Stimulated activated CD4-positive, alpha-beta T cell treated with anti-CD3 and anti-CD28 coated beads, Interleukin-1b, Interleukin-23, amount 100 ng/mL, for 1 hour (primary cell): ENCODE data around the gene FBXO2.

Source experiments
- DNase-seq, 2 donors: peaks; one replicate each; pipeline ENCODE4 v3.0.0-alpha.2; 2020; ENCODE audit warnings: low read depth in 2 of 2

The FBXO2 gene

DNA sequence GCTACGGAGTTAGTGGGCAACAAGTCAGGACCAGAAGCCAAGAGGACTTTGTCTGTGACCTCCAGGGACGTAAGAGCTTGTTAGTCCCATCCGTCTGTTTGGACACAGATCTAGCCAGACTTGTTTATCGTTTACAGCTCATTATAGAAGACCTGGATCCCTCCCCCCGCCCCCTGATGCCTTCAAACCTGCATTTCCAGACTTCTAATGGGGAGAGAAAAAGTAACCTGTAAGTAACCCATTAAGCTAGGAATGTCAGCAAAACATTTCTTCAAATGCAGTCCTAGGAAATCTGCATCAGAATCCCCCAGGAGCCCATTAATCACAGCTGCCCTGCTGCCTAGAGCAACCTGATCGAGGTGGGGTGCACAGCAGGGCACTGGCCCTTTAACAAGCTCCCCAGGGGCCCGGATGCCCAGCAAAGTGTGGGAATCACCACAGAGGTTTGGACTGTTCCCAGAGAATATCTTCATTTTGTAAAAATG is 28.1 kb upstream of the FBXO2 start:
- no peak for DNase-seq

DNA sequence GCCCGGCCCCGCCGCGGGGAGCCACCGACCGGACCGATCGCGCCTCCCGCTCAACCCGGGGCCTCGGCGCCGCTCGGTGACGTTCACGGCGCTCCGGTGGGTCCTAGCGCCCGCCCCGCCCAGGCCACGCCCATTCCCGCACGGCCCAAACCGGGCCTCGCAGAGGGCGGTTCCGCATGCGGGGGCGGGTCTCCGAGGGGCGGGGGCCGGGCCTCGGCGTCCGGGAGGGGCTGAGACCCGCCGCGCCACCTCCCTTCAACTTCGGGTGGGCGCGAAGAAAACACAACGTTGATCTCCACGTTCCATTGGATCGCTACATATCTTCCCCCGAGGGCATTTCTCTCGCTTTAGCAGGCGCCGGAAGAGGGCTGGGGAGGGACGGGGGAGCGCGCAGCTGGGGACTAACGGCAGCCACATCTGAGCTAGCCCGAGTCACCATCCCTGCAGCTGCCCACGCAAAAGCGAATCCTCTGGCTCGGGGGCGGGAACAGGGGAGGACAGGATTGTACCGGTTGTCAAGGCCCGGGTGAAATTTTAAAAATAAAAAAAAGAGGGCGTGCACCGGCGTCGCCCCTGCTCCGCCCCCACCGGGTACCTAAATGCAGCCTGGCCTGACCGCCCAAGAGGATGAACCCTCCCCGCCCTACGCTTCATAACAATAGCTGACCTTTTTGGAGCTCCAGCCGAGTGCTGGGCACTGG is 27.0 kb upstream of the FBXO2 start, which contains the start of gene MAD2L2:
TSS of gene MAD2L2 (minus strand) at position 78 of the 701 bp plus-strand sequence. CDS start 547 bp downstream, outside the sequence.
- peak; percentile 73 to 88 for DNase-seq

DNA sequence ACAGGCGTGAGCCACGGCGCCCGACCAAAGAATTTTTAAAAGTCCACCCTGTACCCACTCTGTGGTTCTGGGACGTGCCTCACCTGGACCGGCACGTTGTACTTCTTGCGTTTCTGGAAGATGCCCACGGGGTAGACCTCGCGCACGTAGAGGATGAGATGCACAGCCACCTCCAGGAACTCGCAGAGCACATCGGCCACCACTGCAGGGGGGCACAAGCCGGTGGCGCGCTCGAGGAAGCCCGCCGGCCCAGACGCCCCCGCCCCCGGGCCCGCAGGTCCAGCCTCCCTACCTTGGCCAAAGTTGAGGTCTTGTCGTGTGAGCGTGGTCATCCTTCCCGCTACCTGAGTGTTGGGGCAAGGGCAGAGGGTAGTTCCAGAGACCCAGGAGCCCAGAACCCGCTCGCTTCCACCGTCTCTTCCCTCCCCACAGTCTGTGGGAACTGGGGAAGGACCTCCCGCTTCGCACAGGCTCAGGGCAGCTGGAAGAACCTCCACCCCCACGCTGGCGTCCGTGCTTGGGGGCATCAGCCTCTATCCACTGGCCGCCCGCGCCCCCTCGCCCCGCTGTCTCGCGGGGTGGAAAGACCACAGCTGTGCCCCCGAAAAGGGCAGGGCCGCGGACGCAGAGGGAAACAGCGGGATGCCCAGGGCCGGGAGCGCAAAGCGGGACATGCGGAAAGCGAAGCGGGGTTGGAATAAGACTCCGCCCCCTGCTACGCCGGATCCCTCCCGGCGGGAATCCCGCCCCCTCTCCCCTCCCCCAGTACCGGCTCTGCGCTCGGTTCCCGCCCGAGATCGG is 26.2 kb upstream of the FBXO2 start:
- no peak for DNase-seq

DNA sequence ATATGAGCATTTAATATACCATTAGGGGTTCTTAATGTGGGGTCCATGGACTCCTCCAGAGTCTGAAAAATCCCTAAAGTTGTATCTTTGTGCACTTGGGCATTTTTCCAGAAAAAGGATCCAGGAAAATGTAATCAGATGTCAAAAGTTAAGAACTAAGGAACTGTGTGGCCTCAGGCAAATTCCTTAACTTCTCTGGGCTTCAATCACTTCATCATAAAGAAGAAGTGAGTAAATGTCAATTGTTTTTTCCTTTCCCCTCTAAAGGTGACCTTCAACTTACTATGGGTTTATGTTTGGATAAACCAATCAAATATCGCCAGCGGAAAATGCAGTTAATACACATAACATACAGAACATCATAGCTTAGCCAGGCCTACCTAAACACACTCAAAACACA is 24.2 kb upstream of the FBXO2 start:
- no peak for DNase-seq

DNA sequence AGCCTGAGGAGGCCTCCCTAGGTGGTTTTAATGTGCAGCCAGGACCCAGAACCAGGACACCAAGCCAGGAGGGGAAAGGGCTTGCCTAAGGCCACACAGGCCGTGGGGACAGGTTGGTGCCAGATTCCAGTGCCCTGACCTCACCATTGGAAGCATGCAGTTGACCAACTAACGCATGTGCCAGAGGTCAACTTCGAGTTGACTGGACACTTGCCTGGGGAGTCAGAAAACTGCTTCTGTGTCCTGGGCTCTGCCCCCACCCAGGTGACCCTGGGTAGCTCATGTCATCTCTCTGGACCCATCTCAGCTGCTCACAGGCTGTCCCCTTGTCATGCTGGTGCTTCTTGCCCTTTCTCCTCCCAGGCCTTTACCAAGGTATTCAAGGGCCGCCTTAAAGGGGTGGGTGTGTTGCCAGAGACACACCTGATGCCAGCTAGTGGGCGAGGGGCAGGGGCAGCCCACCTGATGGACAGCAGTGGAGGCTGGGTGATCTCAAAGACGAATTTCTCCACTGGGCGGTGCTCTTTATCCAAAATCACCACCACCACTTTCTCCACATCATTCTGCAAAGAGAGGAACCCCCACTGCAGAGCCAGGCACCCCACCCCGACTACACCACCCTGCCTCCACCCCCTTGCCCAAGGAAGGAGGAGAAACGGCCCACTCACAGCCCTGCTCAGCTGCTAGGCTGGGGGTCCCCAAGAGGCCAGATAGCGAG is 22.3 kb upstream of the FBXO2 start:
- DNase-seq, result no peak

DNA sequence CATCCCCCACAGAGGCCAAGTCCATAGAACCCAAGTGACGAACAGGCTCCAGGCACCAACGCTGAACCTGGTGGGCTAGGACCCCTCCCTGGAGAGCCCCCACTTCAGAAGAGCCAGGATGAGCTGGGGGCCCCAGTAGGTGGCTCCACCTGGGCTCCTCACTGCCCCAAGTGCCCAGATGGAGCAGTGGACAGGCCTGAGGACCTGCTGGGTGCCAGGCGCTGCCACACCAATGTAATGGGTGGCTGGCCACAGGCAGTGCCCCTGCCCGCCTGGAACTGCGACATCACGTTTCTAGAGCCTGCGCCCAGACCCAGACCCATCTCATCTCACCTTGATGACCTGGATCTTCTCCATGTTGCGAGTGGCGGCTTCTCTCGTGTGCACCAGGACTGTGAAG is 21.1 kb upstream of the FBXO2 start:
- no peak for DNase-seq

DNA sequence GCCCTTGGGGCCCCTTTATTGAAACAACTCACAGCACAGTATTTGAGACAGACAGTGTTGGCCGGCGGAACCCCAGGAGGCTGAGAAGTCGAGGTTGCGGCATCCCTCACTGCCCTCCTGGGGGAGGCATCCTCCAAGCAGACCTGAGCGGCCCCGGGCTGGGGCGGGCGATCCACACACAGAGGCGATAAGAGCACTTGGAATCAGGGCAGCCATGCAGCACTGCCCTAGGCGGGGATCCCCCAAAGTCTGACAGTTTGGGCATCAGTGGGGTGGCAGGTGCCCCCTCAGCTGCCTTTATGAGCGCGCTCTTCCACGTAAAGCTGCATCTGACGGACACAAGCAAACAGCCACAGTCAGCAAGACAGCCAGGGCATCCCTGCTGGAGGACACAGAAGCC is 20.3 kb upstream of the FBXO2 start:
- DNase-seq, result no peak

DNA sequence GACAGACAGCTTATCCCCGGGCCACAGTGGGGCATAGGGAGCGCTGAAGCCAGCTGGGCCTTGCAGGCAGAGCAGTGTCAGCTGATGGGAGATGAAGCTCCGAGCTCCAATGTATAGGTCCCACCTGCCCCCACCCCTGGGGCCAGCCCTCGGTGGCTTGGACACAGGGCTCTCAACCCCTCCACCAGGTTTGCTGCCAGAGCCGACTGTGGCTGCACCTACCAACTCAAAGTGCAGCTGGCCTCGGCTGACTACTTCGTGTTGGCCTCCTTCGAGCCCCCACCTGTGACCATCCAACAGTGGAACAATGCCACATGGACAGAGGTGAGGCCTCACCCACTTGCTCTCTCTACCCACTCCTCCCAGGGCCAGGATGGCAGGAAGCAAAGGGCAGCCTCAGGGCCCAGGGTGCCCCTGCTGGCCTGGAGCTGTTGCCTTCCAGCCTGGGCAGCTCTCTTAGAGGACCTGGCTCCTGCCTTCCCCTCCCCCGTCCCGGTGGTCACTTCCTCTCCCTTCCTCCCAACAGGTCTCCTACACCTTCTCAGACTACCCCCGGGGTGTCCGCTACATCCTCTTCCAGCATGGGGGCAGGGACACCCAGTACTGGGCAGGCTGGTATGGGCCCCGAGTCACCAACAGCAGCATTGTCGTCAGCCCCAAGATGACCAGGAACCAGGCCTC is 19.0 kb upstream of the FBXO2 start:
- DNase-seq, result no peak

DNA sequence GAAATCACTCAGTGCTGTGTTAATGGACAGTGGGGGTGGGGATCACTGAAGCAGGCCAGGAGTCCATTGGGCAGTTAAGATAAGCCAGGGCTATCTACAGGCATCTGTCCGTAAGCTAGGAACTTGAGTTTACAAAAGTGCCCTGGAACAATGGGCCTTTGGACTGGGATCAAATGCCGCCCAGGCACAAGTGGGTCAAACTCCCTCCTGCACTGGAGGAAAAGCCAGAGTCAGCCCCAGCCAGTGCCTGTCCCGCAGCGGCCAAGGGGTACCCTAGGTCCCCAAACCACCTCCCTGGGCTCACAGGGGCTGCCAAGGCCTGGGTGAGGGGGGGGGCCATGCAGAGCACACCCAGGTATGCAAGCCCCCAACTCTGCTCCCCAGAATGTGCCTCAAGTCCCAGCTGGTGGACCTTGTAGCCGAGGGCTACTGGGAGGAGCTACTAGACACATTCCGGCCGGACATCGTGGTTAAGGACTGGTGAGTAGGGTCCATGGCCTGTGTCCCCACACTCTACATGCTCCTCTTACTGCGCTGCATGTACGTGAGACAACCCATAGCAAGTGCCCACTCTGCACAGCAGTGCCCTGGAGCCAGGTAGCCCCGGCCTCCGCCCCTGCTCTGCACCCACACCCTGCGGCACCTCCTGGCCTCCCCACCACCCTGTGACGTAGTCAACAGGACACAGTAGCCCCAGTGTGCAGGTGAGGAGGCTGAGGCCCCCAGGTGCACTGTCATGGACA is 17.5 kb upstream of the FBXO2 start:
- DNase-seq, result no peak

DNA sequence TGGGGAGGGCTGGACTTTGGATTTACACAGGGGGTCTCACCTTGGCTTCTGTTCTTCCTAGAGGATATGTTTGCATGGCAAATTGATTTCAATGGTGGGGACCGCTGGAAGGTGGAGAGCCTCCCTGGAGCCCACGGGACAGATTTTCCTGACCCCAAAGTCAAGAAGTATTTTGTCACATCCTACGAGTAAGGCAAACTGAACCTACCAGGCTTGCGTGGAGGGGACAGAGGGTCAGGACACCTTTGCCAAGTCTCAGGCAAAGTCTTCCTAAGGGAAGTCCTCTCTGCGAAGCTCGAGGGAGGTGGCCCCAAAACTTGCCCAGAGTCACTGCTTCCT is 16.9 kb upstream of the FBXO2 start:
- no peak for DNase-seq

DNA sequence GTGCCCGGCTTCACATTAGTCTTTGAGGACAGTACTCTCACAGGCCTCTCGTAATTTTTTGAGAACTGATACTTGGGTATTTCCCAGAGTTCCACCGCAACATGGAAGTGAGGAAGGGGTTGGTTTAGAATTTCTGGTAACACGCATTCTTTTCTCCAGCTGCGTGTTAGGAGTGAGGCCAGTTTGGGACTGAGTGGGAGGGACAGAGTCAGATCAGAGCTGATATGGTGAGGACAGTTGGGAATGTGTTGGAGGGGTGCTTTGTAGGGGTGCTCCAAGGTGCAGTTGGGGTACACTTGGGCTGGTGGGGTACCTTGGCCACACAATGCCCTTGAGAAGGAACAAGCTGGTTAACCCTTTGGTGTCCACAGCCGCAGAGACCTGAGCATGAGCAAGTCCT is 16.5 kb upstream of the FBXO2 start:
- DNase-seq, result no peak

DNA sequence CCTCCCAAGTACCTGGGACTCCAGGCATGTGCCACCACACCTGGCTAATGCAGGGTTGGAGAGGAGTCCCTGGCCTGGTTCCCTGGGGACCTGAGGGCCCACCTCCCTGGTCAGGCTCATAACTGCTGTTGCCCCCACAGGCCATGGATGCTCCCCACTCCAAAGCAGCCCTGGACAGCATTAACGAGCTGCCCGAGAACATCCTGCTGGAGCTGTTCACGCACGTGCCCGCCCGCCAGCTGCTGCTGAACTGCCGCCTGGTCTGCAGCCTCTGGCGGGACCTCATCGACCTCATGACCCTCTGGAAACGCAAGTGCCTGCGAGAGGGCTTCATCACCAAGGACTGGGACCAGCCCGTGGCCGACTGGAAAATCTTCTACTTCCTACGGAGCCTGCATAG is 14.3 kb upstream of the FBXO2 start:
- DNase-seq, result no peak

DNA sequence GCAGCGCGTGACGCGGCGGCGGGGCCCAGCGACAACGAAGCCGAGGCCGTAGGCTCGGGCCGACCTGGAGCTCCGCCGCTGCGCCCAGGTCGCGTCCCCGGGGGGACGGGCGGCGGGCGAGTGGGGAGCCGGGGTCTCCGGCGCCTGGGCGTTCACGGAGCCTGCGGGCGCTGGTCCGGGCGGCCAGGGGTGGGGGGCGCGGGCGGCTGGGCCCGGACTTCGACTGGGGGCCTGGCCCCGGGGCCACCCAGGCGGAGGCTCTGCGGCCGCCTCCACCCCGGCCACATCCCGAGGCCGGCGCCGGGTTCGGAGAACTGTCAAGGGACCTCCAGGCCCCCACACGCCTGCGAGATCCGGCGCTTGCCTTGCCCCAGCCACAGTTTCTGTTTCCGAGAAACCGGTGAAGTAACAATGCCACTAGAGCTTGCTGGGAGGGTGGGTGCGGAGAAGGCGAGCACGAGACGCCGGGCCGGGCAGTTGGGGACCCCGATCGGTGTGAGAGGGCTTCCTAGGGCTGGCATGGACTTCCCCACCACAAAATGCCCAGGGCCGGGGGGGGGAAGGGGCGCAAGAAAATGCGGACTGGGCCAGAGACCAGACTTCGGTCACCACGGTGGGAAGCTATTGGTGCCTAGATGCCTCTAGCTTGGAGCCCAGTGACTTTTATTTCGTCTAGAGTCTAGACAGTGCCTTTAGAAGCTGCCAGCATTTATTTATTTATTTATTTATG is 10.3 kb upstream of the FBXO2 start:
- no peak for DNase-seq

DNA sequence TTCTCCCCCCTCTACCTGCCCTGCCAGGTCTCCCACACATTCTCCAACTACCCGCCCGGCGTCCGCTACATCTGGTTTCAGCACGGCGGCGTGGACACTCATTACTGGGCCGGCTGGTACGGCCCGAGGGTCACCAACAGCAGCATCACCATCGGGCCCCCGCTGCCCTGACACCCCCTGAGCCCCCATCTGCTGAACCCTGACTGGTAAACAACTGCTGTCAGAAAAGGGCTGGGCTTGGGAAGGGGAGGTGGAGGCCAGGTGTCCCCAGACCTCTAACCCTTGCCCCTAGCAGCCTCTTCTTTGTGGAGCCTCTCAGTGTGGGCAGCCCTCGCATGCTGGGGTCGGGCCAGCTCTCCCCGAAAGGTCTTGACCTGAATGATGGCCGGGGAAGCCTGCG is 6.9 kb upstream of the FBXO2 start:
- no peak for DNase-seq

DNA sequence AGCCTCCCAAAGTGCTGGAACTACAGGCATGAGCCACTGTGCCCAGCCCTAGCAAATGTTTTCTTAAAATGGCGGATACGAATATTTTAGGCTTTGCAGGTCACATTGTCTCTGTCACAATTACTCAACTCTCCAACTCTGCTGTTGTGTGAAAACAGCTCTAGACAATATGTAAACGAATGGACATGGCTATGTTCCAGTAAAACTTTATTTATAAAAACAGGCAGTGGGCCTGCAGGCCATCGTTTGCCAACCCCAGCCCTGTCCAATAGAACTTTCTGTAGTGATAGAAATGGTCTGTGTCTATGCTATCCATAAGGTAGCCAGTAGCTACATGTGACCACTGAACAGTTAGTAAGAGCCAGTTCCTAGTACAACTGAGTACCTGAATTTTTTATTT is 5.5 kb upstream of the FBXO2 start:
- no peak for DNase-seq

DNA sequence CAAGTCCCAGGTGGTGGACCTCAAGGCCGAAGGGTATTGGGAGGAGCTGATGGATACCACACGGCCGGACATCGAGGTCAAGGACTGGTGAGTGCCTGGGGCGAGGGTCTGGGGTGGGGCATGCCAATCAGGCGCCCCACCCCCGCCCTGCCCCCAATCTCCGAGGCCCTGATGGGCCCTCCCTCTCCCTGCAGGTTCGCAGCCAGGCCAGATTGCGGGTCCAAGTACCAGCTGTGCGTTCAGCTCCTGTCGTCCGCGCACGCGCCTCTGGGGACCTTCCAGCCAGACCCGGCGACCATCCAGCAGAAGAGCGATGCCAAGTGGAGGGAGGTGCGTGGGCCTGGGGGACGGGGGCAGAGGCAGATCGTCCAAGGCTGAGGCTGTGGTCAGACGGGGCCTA is 4.3 kb upstream of the FBXO2 start:
- DNase-seq, result no peak

DNA sequence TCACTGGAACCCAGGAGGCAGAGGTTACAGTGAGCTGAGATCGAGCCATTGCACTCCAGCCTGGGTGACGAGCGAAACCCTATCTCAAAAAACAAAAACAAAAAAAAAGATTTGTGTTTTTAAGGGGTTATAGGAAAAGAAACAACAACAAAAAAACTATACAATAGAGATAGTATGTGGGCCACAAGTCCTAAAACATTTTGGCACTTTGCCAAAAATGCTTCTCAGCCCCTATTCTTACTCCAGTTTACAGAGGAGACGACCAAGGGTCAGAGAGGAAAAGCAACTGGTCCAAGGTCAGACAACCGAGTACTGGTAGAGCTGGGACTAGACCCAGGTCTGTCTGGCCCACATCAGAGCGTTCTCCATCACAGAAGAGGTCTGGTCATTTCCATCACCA is 3.4 kb upstream of the FBXO2 start:
- DNase-seq, result no peak

DNA sequence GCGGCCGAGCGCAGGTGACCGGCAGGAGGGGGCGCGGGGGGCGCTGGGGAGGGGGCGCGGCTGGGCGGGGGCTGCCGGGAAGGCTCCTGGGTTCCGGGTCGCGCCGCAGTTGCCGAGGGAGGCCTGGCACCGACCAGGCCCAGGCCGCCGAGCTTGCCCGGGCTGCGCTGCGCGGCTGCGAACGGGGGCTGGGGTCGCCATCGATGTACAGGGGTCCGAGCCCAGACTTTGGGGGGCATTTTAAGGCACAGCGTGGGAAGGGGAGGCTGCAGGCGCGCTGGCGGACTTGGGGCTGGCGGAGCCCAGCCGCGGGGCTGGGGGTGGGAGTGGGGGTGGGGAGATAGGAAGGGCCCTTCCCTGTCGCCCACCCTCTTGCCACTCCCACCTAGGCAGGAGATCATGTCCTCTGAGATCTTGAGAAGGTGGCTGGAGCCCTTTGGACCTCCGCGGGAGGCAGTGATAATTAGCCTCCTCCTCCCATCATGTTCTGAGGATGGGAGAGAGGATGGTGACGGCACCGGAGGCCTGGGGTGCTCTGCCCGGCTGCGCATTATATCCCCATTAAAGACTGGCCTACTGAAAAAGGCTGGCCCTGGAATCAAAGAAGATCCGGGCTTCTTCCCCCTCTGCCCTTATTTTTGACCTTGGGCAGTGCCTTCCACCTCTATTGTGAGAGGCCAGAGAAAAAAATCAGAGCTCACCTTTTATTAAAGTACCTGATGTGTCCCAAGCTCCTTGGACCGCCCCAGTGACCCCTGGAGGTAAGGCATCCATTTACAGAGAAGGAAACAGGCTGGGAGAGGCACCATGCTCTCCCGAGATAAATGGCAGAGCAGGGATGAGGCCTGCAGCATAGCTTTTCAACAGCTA is 945 bp upstream of the FBXO2 start:
- DNase-seq, result no peak

DNA sequence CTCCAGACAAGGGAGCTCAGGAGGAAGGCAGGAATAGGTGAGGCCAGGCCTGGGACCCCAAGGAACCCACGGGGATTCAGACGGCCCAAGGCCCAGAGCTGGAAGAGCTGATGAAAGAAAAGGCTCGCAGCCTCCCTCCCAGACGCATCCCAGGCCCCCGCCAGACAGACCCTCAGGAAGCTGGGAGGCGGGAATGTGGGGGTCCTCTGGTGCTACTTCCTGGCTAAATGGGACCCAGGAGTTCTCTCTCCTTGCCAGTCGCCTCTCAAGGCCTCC is 430 bp downstream of the FBXO2 start:
- DNase-seq, result no peak
